ENCODE results near the gene CCDC86.
A peak's percentile ranks its signal among the peaks of the same experiment; 100 is the strongest.

CCDC86 gene

DNA sequence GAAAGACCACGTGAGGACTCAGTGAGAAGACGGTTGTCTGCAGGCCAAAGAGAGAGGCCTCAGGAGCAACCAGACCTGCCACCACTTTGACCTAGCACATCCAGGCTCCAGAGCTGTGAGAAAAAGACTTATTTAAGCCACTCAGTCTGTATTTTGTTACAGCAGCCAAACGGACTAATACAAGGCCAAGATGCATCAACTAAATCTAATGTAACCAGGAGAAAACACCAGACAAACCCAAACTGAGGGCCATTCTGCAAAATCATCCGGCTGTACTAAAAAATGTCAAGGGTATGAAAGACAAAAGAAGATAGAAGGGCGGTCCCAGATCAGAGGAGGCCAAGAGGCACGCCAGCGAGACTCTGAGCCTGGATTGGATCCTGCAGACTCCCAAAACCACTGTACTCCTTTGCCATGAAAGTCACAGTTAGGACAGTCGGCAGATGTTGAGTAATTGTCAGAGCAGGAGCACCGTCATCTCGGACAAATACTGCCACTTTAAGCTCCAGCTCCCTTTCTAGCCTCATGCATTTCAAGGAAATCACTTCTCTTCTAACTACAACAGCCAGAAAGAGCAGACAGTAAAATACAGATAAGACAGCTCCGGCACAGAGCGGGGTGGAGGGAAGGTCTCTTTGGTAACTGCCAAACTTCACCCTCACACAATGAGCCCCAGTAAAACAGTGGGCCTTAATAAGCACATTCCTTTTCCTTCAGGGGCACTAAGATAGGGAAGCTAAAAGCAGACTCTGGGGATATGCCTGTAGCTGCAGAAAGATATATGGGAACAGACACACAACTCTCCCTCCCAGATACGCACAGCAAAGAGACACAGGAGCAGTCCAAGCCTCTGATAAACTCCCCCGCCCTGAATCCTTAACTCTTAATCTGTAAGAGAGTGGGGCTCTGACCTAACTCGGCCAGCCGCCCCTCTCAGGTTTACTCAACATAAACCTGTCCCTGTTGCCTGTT, 21.9 kb downstream of the CCDC86 start:
- H3K9me3 ChIP-seq (ENCODE audit: control insufficient read depth, low read length), result no peaks in the 10 kb centered on the region
- WGBS, 2 experiments (ENCODE audit: insufficient coverage in 2 of 2), result 88 to 94% methylated on average over 13 to 14 of the region's 16 CpGs

DNA sequence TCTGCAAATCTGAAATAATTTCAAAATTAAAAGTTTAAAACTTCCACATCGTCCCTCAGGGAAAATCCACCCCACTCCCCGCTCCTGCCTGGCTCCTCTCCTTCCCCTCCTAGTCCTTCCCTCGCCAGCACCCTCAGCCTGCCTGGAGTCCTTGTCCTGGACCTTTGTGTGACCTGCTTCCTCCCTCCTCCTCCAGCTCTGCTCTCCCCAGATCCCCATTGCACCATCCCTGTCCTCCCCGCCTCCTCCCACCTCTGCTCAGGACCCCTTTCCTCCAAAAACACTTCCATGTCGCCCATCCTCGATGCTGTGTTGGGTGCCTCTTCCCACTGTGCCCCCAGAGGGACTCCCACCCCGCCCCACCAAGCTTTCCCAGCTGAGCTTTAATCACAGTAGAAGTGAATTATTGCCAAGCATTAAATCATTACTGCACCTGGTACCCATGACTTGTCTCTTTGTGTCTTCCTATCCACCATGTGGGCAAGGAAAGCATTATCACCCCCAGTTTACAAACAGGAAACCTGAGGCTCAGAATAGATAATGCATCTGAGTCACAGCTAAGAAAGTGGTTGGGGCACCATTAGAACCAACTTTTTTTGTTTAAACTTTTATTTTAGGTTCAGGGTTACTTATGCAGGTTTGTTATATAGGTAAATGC, 23.1 kb downstream of the CCDC86 start:
- no peak overlapping the region for H3K4me3 ChIP-seq (ENCODE audit: extremely low read depth, insufficient read depth, low read length, poor library complexity, severe bottlenecking)
- H3K36me3 ChIP-seq (ENCODE audit: control insufficient read depth, insufficient read depth, low read length), result no peaks in the 10 kb centered on the region
- H3K9me3 ChIP-seq (ENCODE audit: control insufficient read depth, low read length), result no peaks in the 10 kb centered on the region
- 90 to 93% methylated on average over 7 of the region's 7 CpGs for WGBS, 2 experiments (ENCODE audit: insufficient coverage in 2 of 2)
- no peak overlapping the region for H3K27ac ChIP-seq (ENCODE audit: low read depth, low read length, severe bottlenecking)
- no peaks in the 10 kb centered on the region for H3K4me1 ChIP-seq (ENCODE audit: control insufficient read depth, insufficient read depth, low read length, poor library complexity, severe bottlenecking)

More for the DNA sequence above, 21.9 kb downstream of the CCDC86 start:
- Histone ChIP-seq H3K4me3 (ENCODE audit: extremely low read depth, insufficient read depth, low read length, poor library complexity, severe bottlenecking) (no peak overlapping the region), H3K4me1 (ENCODE audit: control insufficient read depth, insufficient read depth, low read length, poor library complexity, severe bottlenecking) (peaks cover 1% of the 10 kb centered on the region), H3K27ac (ENCODE audit: low read depth, low read length, severe bottlenecking) (peak overlapping the region; percentile 41), H3K36me3 (ENCODE audit: control insufficient read depth, insufficient read depth, low read length) (no peaks in the 10 kb centered on the region)

DNA sequence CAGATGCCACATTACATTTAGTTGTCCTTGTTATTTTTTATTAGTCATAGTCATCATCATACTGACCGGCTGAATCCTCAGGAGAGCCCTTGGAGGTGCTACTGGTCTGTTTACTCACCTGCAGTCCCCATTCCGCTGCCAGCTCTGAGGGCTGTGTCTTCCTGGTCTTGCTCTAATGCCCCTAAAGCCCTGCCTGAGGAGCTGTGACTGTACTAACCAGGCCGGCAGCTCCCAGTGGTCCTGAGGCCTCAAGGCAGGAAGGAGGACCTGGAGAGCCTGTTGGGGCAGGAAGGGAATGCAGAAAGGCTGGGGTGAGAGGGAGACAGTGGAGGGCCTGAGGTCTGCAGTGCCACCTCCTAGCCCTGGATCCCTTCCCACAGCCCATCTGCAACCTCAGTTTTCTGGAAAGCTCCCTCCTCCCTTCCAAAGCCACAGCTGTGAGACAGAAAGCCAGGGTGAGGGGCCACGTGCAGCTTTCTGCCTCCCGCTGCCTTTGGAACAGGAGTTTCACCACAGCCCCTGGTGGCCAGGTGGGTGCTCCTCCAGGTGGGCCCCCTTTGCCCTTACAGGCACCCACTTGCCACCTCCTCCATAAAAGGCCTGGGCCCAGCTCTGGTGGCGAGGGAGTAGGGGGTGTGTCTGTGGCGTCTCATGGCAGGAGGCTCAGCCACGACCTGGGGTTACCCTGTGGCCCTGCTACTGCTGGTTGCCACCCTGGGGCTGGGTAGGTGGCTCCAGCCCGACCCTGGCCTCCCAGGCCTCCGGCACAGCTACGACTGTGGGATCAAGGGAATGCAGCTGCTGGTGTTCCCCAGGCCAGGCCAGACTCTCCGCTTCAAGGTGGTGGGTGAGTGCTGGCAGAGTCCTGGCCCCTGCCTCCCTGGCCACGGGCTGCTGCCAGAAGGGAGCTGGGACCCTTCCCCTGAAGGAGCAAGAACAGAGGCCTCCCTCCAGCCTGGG, 25.3 kb downstream of the CCDC86 start, which contains the start of gene ZP1:
Gene ZP1 (plus strand): TSS at position 632 of the 960 bp plus-strand sequence. CDS start 20 bp downstream, at position 652.
- Histone ChIP-seq H3K36me3 (ENCODE audit: control insufficient read depth, insufficient read depth, low read length) (no peaks in the 10 kb centered on the region), H3K27ac (ENCODE audit: low read depth, low read length, severe bottlenecking) (no peak within 1 kb of the TSS), H3K4me3 (ENCODE audit: extremely low read depth, insufficient read depth, low read length, poor library complexity, severe bottlenecking) (no peak within 1 kb of the TSS), H3K9me3 (ENCODE audit: control insufficient read depth, low read length) (no peaks in the 10 kb centered on the region), H3K4me1 (ENCODE audit: control insufficient read depth, insufficient read depth, low read length, poor library complexity, severe bottlenecking) (no peaks in the 10 kb centered on the region)
- WGBS, 2 experiments (ENCODE audit: insufficient coverage in 2 of 2), result 81 to 95% methylated on average over 7 to 13 of the region's 13 CpGs

DNA sequence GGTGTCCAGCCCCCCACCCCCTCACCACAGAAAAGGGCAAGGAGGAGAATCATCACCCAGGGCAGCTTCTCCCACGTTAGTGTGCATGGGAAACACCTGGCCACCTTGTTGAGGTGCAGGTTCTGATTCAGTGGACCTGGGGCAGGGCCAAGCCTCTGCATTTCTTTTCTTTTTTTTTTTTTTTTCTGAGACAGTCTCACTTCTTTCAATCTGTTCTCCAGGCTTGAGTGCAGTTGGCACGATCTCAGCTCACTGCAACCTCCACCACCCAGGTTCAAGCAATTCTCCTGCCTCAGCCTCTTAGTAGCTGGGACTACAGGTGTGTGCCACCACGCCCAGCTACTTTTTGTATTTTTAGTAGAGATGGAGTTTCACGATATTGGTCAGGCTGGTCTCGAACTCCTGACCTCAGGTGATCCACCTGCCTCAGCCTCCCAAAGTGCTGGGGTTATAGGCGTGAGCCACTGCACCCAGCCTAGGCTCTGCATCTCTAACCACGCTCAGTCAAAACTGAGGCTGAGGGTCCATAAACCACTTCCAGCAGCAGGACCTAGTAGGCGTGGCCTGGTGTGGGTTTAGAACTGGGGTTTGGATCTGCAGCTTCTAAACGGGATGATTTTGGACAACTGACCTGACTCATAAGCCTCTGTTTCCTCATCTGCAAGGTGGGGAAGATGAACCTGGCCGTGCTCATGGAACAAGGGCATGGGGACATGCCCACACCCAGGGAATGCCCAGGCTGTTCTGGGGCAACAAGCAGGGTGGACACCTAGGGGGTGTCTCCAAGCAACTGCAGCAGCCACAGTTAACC, 26.2 kb downstream of the CCDC86 start:
- no peaks in the 10 kb centered on the region for H3K9me3 ChIP-seq (ENCODE audit: control insufficient read depth, low read length)
- 84 to 85% methylated on average over 4 to 8 of the region's 10 CpGs for WGBS, 2 experiments (ENCODE audit: insufficient coverage in 2 of 2)
- H3K36me3 ChIP-seq (ENCODE audit: control insufficient read depth, insufficient read depth, low read length), result no peaks in the 10 kb centered on the region
- H3K27ac ChIP-seq (ENCODE audit: low read depth, low read length, severe bottlenecking), result no peak overlapping the region
- H3K4me1 ChIP-seq (ENCODE audit: control insufficient read depth, insufficient read depth, low read length, poor library complexity, severe bottlenecking), result peaks cover 6% of the 10 kb centered on the region
- no peak overlapping the region for H3K4me3 ChIP-seq (ENCODE audit: extremely low read depth, insufficient read depth, low read length, poor library complexity, severe bottlenecking)

DNA sequence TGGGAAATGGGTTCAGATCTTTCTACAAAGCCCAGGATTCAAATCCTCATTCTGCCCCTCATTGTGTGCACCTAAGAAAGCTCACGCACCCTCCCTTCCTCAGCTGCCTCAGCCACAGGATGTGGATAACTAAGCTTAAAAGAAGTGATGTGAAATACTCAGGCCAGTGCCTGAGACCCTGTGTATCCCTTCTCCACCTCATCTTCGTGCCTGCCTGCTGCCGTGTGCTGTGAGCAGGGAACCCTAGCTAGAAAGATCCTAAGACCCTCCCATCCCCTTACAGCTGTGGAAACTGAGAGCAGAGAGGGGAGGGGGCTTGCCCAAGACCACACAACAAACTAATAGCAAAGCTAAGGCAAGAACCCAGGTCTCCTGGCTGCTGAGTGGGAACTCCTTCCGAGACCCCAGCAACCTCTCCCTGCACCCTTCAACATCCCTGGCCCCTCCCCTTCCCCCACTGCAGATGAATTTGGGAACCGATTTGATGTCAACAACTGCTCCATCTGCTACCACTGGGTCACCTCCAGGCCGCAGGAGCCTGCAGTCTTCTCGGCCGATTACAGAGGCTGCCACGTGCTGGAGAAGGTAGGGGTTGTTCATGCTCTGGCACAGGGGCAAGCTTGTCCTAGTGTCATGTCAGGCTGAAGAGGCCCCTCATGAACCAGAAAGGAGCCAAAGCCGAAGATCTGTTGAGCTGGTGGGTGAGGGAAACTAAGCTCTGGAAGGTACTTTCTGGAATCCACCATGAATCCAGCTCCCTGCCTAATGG, 27.0 kb downstream of the CCDC86 start:
- WGBS, 2 experiments (ENCODE audit: insufficient coverage in 2 of 2), result 81 to 93% methylated on average over 5 to 7 of the region's 10 CpGs
- Histone ChIP-seq H3K4me1 (ENCODE audit: control insufficient read depth, insufficient read depth, low read length, poor library complexity, severe bottlenecking) (peaks cover 14% of the 10 kb centered on the region), H3K27ac (ENCODE audit: low read depth, low read length, severe bottlenecking) (no peak overlapping the region), H3K36me3 (ENCODE audit: control insufficient read depth, insufficient read depth, low read length) (no peaks in the 10 kb centered on the region), H3K9me3 (ENCODE audit: control insufficient read depth, low read length) (no peaks in the 10 kb centered on the region), H3K4me3 (ENCODE audit: extremely low read depth, insufficient read depth, low read length, poor library complexity, severe bottlenecking) (no peak overlapping the region)

DNA sequence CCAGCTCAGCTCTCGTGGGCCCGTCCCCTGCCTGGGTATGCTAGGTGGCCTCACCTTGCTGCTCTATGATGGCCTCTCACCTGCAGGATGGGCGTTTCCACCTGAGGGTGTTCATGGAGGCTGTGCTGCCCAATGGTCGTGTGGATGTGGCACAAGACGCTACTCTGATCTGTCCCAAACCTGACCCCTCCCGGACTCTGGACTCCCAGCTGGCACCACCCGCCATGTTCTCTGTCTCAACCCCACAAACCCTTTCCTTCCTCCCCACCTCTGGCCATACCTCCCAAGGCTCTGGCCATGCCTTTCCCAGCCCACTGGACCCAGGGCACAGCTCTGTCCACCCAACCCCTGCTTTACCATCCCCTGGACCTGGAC, 27.5 kb downstream of the CCDC86 start:
- H3K36me3 ChIP-seq (ENCODE audit: control insufficient read depth, insufficient read depth, low read length), result no peaks in the 10 kb centered on the region
- peaks cover 15% of the 10 kb centered on the region for H3K4me1 ChIP-seq (ENCODE audit: control insufficient read depth, insufficient read depth, low read length, poor library complexity, severe bottlenecking)
- no peaks in the 10 kb centered on the region for H3K9me3 ChIP-seq (ENCODE audit: control insufficient read depth, low read length)
- H3K27ac ChIP-seq (ENCODE audit: low read depth, low read length, severe bottlenecking), result no peak overlapping the region
- H3K4me3 ChIP-seq (ENCODE audit: extremely low read depth, insufficient read depth, low read length, poor library complexity, severe bottlenecking), result no peak overlapping the region
- WGBS, 2 experiments (ENCODE audit: insufficient coverage in 2 of 2), result 90 to 100% methylated on average over 6 to 7 of the region's 7 CpGs

DNA sequence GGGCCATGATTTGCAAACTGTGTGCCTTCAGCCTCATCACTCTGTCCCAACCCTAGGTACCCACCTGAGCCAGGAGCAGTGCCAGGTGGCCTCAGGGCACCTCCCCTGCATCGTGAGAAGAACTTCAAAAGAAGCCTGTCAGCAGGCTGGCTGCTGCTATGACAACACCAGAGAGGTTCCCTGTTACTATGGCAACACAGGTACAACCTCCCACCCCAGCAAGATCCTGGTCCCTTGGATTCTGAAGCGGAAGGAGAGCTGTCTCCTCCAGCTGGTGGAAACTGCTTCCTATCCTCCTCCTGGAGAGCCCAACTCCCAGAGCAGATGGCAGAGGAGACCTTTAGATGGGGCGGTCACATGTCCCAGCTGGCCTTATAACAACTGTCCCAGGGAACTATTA, 28.4 kb downstream of the CCDC86 start:
- Histone ChIP-seq H3K9me3 (ENCODE audit: control insufficient read depth, low read length) (no peaks in the 10 kb centered on the region), H3K4me3 (ENCODE audit: extremely low read depth, insufficient read depth, low read length, poor library complexity, severe bottlenecking) (no peak overlapping the region), H3K27ac (ENCODE audit: low read depth, low read length, severe bottlenecking) (no peak overlapping the region), H3K4me1 (ENCODE audit: control insufficient read depth, insufficient read depth, low read length, poor library complexity, severe bottlenecking) (peaks cover 15% of the 10 kb centered on the region), H3K36me3 (ENCODE audit: control insufficient read depth, insufficient read depth, low read length) (no peaks in the 10 kb centered on the region)
- WGBS, 2 experiments (ENCODE audit: insufficient coverage in 2 of 2), result 0% methylated on average over 1 of the region's 3 CpGs; no CpG with 5 or more reads in 1 of the 2 experiments

DNA sequence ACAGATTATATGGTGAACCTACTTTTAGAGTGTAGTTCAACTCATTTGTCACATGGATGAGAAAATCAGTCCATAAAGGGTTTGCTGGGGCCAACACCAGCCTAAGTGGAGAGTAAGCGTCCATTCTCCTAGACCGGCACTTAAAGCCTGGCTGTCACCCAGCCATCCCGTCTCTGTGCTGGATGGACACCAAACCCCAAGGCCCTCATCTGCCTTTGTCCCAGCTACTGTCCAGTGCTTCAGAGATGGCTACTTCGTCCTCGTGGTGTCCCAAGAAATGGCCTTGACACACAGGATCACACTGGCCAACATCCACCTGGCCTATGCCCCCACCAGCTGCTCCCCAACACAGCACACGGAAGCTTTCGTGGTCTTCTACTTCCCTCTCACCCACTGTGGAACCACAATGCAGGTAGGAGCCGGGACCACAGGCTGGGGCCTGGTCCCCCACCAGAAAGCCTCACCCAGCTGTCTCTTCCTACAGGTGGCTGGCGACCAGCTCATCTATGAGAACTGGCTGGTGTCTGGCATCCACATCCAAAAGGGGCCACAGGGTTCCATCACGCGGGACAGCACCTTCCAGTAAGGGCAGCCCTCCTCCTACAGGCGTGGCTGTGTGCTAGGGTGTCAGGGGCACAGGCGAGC, 28.9 kb downstream of the CCDC86 start:
- Histone ChIP-seq H3K9me3 (ENCODE audit: control insufficient read depth, low read length) (no peaks in the 10 kb centered on the region), H3K4me3 (ENCODE audit: extremely low read depth, insufficient read depth, low read length, poor library complexity, severe bottlenecking) (no peak overlapping the region), H3K36me3 (ENCODE audit: control insufficient read depth, insufficient read depth, low read length) (no peaks in the 10 kb centered on the region), H3K27ac (ENCODE audit: low read depth, low read length, severe bottlenecking) (no peak overlapping the region), H3K4me1 (ENCODE audit: control insufficient read depth, insufficient read depth, low read length, poor library complexity, severe bottlenecking) (peaks cover 15% of the 10 kb centered on the region)
- 88 to 95% methylated on average over 11 to 12 of the region's 13 CpGs for WGBS, 2 experiments (ENCODE audit: insufficient coverage in 2 of 2)
